Left ventricle myocardium inferior (tissue), 1 donor: ENCODE measurements around the gene GNAS. TPM values are rescaled to one million over a fixed set of nuclear protein-coding genes. Genes with fewer than 3 reads are reported as not detected.
A peak's percentile ranks its signal among the peaks of the same experiment; 100 is the strongest.

Source experiments
- DNase-seq: peaks from one replicate; pipeline ENCODE4 v3.0.0-alpha.2; 2020
- H3K27ac ChIP-seq: fragments of 200-600 bp; replicated peaks from 2 replicates; pipeline ENCODE4 v1.8.0; 2021
- H3K27me3 ChIP-seq: fragments of 200-600 bp; 2 replicates; pipeline ENCODE4 v1.8.0; 2021; ENCODE audit warnings: low read depth
- H3K36me3 ChIP-seq: fragments of 200-600 bp; 2 replicates; pipeline ENCODE4 v1.8.0; 2021
- H3K4me1 ChIP-seq: fragments of 200-600 bp; 2 replicates; pipeline ENCODE4 v1.8.0; 2021
- H3K4me3 ChIP-seq: fragments of 200-600 bp; 2 replicates; pipeline ENCODE4 v1.8.0; 2021; ENCODE audit warnings: mild to moderate bottlenecking, moderate library complexity
- H3K9me3 ChIP-seq: fragments of 200-600 bp; replicated peaks from 2 replicates; pipeline ENCODE4 v1.8.0; 2021
- intact Hi-C: fragments of 100-400 bp; cut with micrococcal nuclease; formaldehyde crosslinking; loops from one replicate; pipeline ENCODE4 v1.11.0; 2022
- total RNA-seq: library from RNA; stranded (reverse); fragmentation: NEBNext Ultra II Directional; extraction: Animal tissue kit (Norgen Biotek cat#: 25700); gene quantifications from one replicate; pipeline ENCODE4 v1.2.1, GENCODE V29; 2021
- TF ChIP-seq, protein P1 (sequence below): fragments of 200-600 bp; IDR thresholded peaks from 2 replicates; pipeline ENCODE4 v1.8.0; 2021; ENCODE audit warnings: antibody characterized with exemption, mild to moderate bottlenecking, borderline replicate concordance
- donor health status: DM: no; HTN: yes; CAD: no; lungs with severe emphysema.

The GNAS gene
- total RNA-seq, 1 donor from 2014 or later, result 1,444 TPM

GRCh38 chr20:58889334-58889760 is 36.8 kb downstream of the GNAS start:
- Histone ChIP-seq H3K36me3 (no peaks in the 10 kb centered on the region), H3K9me3 (peaks cover 6% of the 10 kb centered on the region), H3K4me1 (peaks cover 35% of the 10 kb centered on the region), H3K27ac (peak overlapping the region; percentile 98), H3K27me3 (no peaks in the 10 kb centered on the region), H3K4me3 (peak overlapping the region; percentile 91)
- TF ChIP-seq, protein P1, sequence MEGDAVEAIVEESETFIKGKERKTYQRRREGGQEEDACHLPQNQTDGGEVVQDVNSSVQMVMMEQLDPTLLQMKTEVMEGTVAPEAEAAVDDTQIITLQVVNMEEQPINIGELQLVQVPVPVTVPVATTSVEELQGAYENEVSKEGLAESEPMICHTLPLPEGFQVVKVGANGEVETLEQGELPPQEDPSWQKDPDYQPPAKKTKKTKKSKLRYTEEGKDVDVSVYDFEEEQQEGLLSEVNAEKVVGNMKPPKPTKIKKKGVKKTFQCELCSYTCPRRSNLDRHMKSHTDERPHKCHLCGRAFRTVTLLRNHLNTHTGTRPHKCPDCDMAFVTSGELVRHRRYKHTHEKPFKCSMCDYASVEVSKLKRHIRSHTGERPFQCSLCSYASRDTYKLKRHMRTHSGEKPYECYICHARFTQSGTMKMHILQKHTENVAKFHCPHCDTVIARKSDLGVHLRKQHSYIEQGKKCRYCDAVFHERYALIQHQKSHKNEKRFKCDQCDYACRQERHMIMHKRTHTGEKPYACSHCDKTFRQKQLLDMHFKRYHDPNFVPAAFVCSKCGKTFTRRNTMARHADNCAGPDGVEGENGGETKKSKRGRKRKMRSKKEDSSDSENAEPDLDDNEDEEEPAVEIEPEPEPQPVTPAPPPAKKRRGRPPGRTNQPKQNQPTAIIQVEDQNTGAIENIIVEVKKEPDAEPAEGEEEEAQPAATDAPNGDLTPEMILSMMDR, result no peak
- intact Hi-C loops, result no loop called here
- no peak for DNase-seq

DNA sequence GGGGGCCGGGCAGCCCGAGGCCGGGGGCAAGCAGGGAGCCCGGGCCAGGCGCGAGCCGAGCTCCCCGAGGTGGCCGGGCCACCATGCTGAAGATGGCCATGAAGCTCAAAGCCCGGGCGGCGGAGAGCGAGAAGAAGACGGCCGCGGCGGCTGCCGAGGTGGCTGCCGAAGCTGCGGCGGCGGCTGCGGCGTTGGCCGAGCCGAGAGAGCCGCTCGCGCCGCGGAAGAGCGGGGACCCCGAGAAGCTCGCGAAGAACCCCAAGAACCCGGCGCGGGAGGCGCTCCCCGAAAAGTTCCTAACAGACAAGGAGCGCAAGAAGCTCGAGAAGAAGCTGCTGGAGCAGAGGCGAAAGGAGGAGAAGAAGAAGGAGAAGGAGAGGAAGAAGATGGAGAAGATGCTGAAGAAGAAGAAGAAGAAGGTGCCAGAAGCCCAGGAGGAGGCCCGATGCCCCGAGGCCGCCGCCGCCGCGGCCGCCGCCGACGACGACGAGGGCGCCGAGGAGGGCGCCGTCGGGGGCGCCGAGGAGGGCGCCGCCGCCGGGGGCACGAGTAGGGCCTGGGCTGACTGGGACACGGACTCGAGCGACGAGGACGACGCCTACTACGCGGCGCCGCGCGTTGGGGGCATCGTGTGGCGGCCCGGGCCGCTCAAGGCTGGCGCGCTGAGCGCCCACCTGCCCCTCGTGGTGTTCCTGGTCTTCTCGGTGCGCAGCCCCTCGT is 37.4 kb downstream of the GNAS start:
- H3K9me3 ChIP-seq, result peaks cover 6% of the 10 kb centered on the region
- TF ChIP-seq, protein P1, result no peak
- H3K4me1 ChIP-seq, result peaks cover 41% of the 10 kb centered on the region
- no peak for DNase-seq
- intact Hi-C loops, result no loop called here
- no peaks in the 10 kb centered on the region for H3K27me3 ChIP-seq
- peak overlapping the region; percentile 98 for H3K27ac ChIP-seq
- H3K4me3 ChIP-seq, result peak overlapping the region; percentile 91
- H3K36me3 ChIP-seq, result no peaks in the 10 kb centered on the region

DNA sequence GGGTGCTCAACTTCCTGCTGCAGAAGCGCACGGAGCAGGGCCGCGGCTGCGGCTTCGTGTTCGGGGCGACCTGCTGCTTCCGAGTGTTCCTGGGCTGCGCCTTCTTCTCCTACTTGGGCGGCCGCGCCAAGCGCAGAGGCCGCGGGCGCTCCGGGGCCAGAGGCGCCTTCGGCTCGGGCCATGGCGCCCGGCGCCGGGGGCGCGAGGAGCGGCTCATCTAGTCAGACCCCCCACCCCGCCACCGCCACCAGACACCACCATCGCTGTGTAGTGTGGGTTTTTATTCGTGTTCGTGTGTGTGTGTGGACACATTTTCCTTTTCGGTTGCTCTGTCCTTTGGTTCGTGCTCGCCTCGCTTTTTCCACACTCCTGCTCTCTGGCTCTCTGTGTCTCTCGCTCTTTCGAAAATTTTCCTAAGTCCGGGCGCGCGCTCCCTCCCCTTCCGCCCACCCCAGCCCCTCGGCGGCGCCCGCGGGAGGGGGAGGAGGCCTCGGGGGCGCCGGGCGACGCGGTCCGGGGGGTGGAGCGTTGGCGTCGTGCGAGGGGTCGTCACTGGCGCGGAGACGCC is 38.1 kb downstream of the GNAS start:
- H3K4me1 ChIP-seq, result peaks cover 47% of the 10 kb centered on the region
- no peaks in the 10 kb centered on the region for H3K27me3 ChIP-seq
- DNase-seq, result peak; percentile 81
- H3K9me3 ChIP-seq, result peaks cover 1% of the 10 kb centered on the region
- TF ChIP-seq, protein P1, result no peak
- H3K36me3 ChIP-seq, result no peaks in the 10 kb centered on the region
- intact Hi-C loops, result no loop called here
- peak overlapping the region; percentile 98 for H3K27ac ChIP-seq
- peak overlapping the region; percentile 91 for H3K4me3 ChIP-seq

- H3K36me3 ChIP-seq, result no peaks in the 10 kb centered on the region
- H3K4me1 ChIP-seq, result peaks cover 53% of the 10 kb centered on the region
- no peaks in the 10 kb centered on the region for H3K9me3 ChIP-seq
- peak; percentile 86 for DNase-seq
- intact Hi-C loops, result no loop called here
- peak overlapping the region; percentile 91 for H3K4me3 ChIP-seq
- H3K27ac ChIP-seq, result peak overlapping the region; percentile 98
- H3K27me3 ChIP-seq, result no peaks in the 10 kb centered on the region
- TF ChIP-seq, protein P1, result no peak
Observed at GRCh38 chr20:58891086-58891717, 38.7 kb downstream of the GNAS start.

GRCh38 chr20:58891718-58892140 is 39.2 kb downstream of the GNAS start:
- DNase-seq, result peak; percentile 29
- Histone ChIP-seq H3K36me3 (no peaks in the 10 kb centered on the region), H3K9me3 (no peaks in the 10 kb centered on the region), H3K4me1 (peaks cover 58% of the 10 kb centered on the region), H3K27me3 (no peaks in the 10 kb centered on the region), H3K4me3 (peak overlapping the region; percentile 91), H3K27ac (peak overlapping the region; percentile 98)
- intact Hi-C loops, result no loop called here
- TF ChIP-seq, protein P1, result no peak
